Colonic mucosa (tissue), 4 donors: ENCODE results near the gene PTPRN2. TPM values are rescaled to one million over a fixed set of nuclear protein-coding genes. Genes with fewer than 3 reads are reported as not detected.

ENCODE experiments used
- DNase-seq: peaks from one replicate; pipeline ENCODE4 v3.0.0-alpha.2; 2020
- H3K27ac ChIP-seq: fragments of 200-600 bp; one replicate; pipeline ENCODE4 v1.8.0; 2021
- H3K27me3 ChIP-seq: fragments of 200-600 bp; one replicate; pipeline ENCODE4 v1.8.0; 2021
- H3K36me3 ChIP-seq: fragments of 200-600 bp; one replicate; pipeline ENCODE4 v1.8.0; 2021
- H3K4me1 ChIP-seq: fragments of 200-600 bp; one replicate; pipeline ENCODE4 v1.8.0; 2021; ENCODE audit warnings: mild to moderate bottlenecking
- H3K4me3 ChIP-seq: fragments of 200-600 bp; one replicate; pipeline ENCODE4 v1.8.0; 2021
- H3K9ac ChIP-seq, 2 donors: one replicate each; pipeline ENCODE4 v1.7.0; 2013; ENCODE audit warnings: control low read depth in 2 of 2, low read depth in 2 of 2, low read length in 2 of 2
- H3K9me3 ChIP-seq: fragments of 200-600 bp; one replicate; pipeline ENCODE4 v1.8.0; 2021
- intact Hi-C: fragments of 100-400 bp; cut with DNase I; formaldehyde crosslinking; loops from one replicate; pipeline ENCODE4 v1.14.1; 2022
- total RNA-seq, 2 donors: library from RNA; stranded (reverse); fragmentation: NEBNext Ultra II Directional in 1 of 2; extraction: Animal tissue kit (Norgen Biotek cat#: 25700) in 1 of 2; gene quantifications; one replicate each; pipeline ENCODE4 v1.2.1, GENCODE V29; 2021
- TF ChIP-seq, protein P1 (sequence below): fragments of 200-600 bp; IDR thresholded peaks from one replicate; pipeline ENCODE4 v1.8.0; 2022; ENCODE audit warnings: antibody characterized with exemption, mild to moderate bottlenecking
- donor health status: healthy.
- donor health status: DM: no; HTN: no; CAD: no.
- donor health status: DM: no; HTN: no; CAD: no.

Gene PTPRN2
- total RNA-seq, 2 donors from 2014 or later = 14.7 to 21.6 TPM

DNA sequence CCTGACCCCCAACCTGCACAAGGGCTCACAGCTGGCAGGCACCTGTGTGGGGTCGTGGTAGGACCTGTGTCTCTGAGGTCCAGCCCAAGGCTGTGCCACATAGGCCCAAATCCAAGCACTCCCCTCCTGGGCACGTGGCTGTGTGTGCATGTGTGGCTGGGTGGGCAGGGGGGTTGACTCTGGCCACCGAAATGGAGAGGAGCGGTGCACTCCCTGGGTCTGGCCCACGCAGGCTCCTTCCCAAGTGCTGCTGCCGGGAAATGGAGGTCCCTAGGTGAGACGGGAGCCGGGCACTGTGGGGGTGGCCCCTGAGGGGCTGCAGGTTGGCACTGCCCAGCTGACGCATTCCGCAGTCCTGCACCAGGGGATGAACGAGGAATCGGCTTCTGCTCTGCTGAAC, 722.7 kb downstream of the PTPRN2 start:
- Histone ChIP-seq H3K9me3 (no peaks in the 10 kb centered on the region), H3K27me3 (no peaks in the 10 kb centered on the region), H3K9ac (no peak overlapping the region), H3K27ac (no peak overlapping the region), H3K4me3 (no peak overlapping the region), H3K36me3 (no peaks in the 10 kb centered on the region), H3K4me1 (no peaks in the 10 kb centered on the region)
- TF ChIP-seq, protein P1, sequence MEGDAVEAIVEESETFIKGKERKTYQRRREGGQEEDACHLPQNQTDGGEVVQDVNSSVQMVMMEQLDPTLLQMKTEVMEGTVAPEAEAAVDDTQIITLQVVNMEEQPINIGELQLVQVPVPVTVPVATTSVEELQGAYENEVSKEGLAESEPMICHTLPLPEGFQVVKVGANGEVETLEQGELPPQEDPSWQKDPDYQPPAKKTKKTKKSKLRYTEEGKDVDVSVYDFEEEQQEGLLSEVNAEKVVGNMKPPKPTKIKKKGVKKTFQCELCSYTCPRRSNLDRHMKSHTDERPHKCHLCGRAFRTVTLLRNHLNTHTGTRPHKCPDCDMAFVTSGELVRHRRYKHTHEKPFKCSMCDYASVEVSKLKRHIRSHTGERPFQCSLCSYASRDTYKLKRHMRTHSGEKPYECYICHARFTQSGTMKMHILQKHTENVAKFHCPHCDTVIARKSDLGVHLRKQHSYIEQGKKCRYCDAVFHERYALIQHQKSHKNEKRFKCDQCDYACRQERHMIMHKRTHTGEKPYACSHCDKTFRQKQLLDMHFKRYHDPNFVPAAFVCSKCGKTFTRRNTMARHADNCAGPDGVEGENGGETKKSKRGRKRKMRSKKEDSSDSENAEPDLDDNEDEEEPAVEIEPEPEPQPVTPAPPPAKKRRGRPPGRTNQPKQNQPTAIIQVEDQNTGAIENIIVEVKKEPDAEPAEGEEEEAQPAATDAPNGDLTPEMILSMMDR = no peak
- no peak for DNase-seq
- intact Hi-C loops = no loop called here

DNA sequence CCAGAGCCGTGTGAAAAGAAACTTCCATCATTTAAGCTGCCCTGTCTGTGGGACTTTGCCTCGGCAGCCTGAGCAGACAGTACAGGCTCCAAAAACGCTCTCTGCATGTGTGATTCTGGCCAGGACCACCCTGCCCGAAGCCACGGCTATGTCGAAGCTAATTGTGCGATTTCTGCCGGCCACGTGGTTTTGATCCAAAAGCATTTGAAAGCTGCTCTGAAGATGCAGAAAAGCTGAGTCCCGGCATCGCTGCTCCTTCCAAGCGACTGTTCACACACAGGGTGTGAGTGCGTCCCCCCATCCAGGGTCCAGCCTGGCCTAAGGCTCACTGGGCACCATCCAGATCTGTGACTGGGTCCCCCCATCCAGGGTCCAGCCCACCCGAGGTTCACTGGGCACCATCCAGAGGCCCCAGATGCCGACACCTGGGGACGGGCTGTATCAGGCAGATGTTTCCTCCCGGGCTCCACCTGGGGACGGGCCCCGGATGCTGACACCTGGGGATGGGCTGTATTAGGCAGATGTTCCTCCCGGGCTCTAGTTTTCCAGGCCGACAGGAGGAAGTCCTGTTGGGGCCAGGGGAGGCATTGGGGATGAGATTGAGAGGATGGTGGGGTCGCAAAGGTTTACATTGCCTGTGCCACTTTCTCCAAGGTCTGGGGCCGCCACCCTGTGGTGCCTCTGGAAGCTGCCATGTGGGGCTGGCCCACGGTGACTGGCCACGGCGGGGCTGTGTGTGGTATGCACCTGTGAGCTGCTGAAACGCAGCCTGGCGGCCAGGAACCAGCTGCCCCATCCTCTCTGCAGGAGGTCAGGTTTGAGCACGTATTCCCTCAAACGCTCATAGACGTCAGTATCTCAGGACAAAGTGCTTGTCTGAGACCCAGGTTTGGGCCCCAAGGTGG, 723.5 kb downstream of the PTPRN2 start:
- Histone ChIP-seq H3K27me3 (no peaks in the 10 kb centered on the region), H3K9me3 (no peaks in the 10 kb centered on the region), H3K36me3 (no peaks in the 10 kb centered on the region), H3K9ac (no peak overlapping the region), H3K4me1 (no peaks in the 10 kb centered on the region), H3K4me3 (no peak overlapping the region), H3K27ac (no peak overlapping the region)
- DNase-seq = no peak
- intact Hi-C loops = no loop called here
- TF ChIP-seq, protein P1 = no peak

DNA sequence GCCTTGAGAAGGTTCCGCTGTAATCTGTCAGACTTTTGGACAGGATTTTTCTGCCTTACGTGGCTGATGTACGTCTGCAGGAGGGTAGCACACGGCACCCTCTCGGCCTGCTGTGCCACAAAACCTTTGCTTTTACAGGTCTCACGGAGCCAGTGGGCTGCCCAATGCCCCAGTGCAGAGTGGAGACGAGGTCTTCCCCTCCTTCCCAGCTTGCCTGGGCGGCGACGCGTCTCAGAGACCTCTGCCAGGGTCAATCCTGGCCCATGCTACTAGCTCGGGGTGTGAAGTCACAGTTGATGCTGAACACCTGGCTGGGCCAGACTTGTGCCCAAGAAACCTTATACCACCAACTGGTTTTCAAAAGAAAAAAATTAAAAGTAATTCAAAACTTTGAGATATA, 724.4 kb downstream of the PTPRN2 start:
- Histone ChIP-seq H3K4me3 (no peak overlapping the region), H3K36me3 (no peaks in the 10 kb centered on the region), H3K9me3 (no peaks in the 10 kb centered on the region), H3K4me1 (no peaks in the 10 kb centered on the region), H3K27me3 (no peaks in the 10 kb centered on the region), H3K27ac (no peak overlapping the region), H3K9ac (no peak overlapping the region)
- TF ChIP-seq, protein P1 = no peak
- DNase-seq = no peak
- intact Hi-C loops = no loop called here

DNA sequence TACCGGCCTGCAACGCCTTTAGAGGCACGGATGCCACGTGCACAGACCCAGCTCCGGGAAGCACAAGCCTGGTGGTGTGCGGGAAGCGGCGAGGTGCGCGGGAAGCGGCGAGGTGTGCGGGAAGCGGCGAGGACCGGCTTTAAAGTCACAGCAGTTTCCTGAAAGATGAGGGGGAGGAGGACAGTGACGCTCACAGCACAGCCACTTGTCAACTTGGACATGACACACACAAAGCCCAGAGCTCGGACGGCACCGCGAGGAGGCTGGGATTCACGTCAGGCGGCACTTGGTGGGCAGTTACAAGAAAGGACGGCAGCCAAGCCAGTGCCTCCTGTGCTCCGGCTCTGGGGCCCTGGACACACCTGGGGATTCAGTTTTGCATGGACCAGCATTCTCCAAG, 724.9 kb downstream of the PTPRN2 start:
- Histone ChIP-seq H3K4me1 (no peaks in the 10 kb centered on the region), H3K9me3 (no peaks in the 10 kb centered on the region), H3K9ac (no peak overlapping the region), H3K36me3 (no peaks in the 10 kb centered on the region), H3K4me3 (no peak overlapping the region), H3K27ac (no peak overlapping the region), H3K27me3 (no peaks in the 10 kb centered on the region)
- intact Hi-C loops = no loop called here
- TF ChIP-seq, protein P1 = no peak
- no peak for DNase-seq

DNA sequence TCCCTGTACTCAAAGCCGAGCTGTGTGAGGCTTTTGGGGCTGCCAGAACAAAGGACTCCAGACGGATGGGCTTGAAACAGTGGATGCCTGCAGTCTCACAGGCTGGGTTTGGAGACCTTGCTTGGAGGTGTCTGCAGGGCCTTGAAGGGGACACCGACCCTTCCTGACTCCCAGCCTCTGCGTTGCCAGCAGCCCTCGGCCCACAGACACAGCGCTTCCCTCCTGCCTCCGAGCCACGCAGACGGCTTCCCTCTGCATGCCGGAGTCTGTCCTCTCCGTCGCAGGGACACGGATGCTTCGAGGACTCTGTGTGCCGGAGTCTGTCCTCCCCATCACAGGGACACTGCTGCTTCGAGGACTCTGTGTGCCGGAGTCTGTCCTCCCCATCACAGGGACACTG, 726.1 kb downstream of the PTPRN2 start:
- Histone ChIP-seq H3K4me1 (no peaks in the 10 kb centered on the region), H3K9me3 (no peaks in the 10 kb centered on the region), H3K9ac (no peak overlapping the region), H3K27me3 (no peaks in the 10 kb centered on the region), H3K36me3 (no peaks in the 10 kb centered on the region), H3K27ac (no peak overlapping the region), H3K4me3 (no peak overlapping the region)
- no peak for DNase-seq
- intact Hi-C loops = no loop called here
- TF ChIP-seq, protein P1 = no peak
